GM12874 (cell line): ENCODE data around the gene POLR2L.

Experiments used
- TF ChIP-seq, protein P1 (sequence below): IDR thresholded peaks from 2 replicates; pipeline ENCODE4 v1.5.1; 2011; ENCODE audit warnings: low read depth, mild to moderate bottlenecking, control low read depth, low read length, moderate library complexity; ENCODE audit not compliant: insufficient read depth

The POLR2L gene

DNA sequence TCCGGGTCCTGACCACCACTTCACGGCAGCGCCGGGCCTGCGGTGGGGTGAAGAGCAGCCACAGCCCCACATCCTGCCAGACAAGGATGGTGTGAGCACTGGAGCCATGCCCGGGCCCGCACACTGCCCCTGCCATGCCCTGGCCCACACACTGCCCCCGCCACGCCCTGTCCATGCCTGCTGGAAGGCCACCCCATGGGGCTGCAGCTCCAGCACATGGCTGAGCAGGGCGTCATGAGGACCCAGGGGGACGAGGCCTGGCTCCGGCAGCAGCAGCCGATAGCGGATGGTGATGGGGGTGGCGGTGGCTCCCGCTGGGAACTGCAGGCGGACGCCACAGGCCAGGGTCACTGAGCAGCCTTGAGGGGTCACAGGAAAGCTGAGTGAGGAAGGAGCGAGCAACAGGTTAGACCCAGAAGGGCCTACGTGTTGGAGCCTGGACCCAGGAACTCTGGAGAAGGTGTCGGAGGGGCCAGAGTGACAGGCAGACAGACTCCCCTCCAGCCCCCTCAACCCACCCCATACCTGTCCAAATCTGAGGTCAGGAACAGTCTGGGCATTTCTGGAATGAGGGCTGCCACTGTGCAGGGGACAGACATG lies 40.2 kb downstream of the POLR2L start:
- TF ChIP-seq, protein P1, sequence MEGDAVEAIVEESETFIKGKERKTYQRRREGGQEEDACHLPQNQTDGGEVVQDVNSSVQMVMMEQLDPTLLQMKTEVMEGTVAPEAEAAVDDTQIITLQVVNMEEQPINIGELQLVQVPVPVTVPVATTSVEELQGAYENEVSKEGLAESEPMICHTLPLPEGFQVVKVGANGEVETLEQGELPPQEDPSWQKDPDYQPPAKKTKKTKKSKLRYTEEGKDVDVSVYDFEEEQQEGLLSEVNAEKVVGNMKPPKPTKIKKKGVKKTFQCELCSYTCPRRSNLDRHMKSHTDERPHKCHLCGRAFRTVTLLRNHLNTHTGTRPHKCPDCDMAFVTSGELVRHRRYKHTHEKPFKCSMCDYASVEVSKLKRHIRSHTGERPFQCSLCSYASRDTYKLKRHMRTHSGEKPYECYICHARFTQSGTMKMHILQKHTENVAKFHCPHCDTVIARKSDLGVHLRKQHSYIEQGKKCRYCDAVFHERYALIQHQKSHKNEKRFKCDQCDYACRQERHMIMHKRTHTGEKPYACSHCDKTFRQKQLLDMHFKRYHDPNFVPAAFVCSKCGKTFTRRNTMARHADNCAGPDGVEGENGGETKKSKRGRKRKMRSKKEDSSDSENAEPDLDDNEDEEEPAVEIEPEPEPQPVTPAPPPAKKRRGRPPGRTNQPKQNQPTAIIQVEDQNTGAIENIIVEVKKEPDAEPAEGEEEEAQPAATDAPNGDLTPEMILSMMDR: no peak

DNA sequence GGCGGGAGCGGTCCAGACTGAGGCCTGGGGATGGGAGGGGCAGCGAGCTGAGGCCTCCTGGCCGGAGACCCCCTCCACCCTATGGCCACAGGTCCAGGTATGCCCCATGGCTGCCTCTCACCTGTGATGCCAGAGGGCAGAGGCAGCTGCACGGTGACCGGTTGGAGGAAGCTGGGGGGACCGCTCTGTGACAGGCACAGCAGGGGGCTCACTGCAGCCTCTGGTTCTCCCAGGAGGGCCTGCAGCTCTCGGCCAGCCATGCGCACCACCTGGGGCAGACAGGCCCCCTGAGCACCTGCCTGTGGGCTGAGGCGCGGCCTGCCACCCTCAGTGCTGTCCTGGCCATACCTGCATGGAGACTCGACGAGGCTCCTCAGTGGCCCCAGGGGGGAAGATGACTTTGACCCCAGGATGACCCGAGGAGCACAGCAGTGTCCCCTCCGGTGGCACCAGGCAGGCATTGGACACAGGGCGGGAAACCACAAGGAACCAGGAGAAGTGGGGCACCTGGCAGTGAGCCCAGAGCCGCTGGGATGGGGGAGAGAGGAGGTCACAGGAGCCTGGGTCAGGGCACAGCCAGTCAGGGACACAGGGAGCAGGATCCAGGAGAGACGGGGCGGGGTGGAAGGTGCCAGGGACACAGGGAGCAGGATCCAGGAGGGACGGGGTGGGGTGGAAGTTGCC lies 41.1 kb downstream of the POLR2L start:
- TF ChIP-seq, protein P1: no peak

DNA sequence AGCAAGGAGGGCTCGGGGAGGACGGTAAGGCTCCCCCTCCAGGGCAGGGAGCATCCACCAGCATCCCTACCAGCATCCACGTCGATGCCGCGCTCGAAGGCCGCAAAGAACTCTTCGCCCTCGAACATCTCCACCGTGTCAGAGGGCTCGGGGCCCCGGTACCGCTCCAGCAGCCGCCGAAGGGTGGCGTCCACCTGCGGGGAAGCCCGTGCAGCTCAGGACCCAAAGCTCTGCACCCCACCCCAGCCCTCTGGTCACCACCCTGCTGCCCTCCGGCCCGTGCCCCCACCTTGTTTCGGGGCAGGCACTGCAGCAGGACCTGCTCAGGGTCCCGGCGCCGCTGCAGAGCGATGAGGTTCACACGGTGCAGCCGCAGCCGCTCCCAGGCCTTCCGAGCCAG lies 41.9 kb downstream of the POLR2L start:
- TF ChIP-seq, protein P1: no peak

DNA sequence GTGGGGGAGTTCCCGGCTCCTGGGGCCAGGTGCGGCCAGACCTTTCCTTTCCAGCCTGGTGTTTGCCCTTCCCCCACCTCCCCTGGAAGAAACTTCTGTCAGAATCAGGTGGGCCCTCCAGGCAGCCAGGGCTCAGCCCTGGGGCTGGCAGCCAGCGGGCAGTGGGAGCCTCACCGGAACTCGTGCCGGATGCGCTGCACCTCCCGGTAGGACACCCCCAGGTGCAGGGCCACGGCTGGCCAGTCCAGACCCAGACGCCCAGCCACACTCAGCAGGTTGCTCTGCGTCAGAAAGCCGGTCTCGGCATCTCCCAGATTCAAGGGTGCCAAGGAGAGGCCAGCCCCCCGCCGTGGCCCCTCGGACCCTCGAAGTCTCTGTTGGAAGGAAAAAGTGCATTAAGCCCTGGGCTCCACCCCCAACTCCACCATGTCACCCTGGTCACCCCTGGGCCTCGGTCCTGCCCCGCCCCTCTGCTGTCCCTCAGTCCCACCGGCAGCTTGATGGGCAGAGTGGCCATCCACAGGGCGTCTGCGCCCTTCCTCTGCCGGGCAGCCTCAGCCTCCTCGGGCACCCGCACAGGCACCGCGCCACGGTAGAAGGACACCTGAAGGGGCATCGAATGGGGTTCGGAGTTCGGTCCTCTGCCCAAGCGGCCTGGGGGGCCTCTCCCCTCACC lies 42.5 kb downstream of the POLR2L start:
- TF ChIP-seq, protein P1: no peak

DNA sequence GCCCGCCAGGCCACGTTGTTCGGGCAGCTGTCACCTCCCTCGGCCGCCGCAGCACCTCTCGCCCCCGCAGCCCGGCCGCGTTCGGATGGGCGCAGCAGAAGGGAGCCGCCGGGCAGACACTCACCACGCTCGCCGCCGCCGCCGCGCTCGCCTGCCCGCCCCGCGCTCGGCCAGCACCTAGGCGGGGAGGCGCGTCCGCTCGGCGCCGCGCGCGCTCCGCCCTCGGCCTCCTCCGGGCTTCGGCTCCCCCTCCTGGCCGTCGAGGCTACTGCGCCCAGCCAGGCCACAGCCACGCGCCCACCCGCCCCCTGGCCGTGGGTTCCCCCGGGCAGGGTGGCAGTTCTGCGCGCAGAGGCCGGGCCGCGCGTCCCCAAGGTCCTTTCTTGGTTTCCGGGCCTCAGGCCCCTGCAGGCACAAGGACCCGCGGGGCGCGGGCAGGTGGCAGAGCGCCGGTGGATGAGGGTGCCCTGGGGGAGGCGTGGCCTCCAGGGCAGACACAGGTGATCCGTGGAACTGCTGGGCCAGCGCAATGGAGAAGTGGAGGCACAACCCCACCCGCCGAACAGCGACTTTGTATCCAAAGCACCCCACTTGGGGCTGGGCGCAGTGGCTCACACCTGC lies 44.1 kb downstream of the POLR2L start, which contains the start of gene SLC25A22:
SLC25A22 (minus strand) TSS at position 189 of the 621 bp plus-strand sequence. CDS start 3,275 bp downstream, outside the sequence.
- TF ChIP-seq, protein P1: peak; percentile 86

DNA sequence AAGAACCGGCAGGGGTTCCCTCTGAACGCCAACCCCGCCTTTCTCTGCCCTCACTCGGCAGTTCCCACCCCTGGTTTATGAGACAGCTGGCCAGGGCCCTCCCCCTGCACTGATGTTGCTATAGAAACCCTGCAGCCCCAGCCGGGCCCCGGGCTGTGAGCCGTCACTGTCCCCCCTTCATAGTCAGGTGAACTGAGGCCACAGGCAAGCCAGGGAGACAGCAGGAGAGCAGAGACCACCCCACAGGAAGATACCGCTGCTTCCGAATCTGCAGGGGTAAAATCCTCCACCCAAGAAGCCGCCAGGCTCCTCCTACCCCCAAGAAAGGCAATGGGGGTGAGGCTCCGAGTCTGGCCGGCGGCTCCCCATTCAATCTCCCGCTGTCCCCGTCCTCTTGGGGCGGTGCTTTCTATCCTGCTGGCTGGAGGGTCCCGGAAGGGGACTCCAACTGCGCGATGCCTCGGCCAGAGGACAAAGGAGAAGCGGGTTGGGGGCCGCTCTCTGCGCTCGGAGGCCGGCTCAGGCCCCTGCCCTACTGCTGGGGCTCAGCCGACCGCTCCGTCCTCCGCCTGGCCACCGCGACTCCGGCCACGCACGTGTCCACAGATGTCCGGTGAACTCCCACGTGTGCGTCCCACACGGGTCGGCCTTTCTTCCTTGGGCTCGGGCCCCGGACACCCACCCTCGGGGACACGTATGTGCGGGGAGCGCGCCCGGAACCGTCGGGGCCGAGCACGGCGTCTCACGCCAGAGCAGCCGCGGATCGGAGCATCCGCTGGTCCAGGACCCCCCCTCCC lies 44.8 kb downstream of the POLR2L start:
- TF ChIP-seq, protein P1: no peak
